HUES64 (cell line): Measurements from ENCODE around the gene PRMT7.

Experiments
- H3K27ac ChIP-seq: 2 replicates; pipeline ENCODE4 v1.7.0; 2013; ENCODE audit warnings: low read depth, low read length, inconsistent platforms
- H3K27me3 ChIP-seq: 2 replicates; pipeline ENCODE4 v1.6.1; 2013; ENCODE audit warnings: mild to moderate bottlenecking, low read length; ENCODE audit not compliant: insufficient read depth
- H3K36me3 ChIP-seq: 2 replicates; pipeline ENCODE4 v1.6.1; 2013; ENCODE audit warnings: mild to moderate bottlenecking, low read length; ENCODE audit not compliant: insufficient read depth
- H3K4me1 ChIP-seq: 2 replicates; pipeline ENCODE4 v1.6.1; 2013; ENCODE audit warnings: mild to moderate bottlenecking, low read length, moderate library complexity; ENCODE audit not compliant: insufficient read depth
- H3K4me3 ChIP-seq: 2 replicates; pipeline ENCODE4 v1.5.1; 2013; ENCODE audit warnings: mild to moderate bottlenecking, low read length, moderate library complexity
- H3K9ac ChIP-seq: 2 replicates; pipeline ENCODE4 v1.6.1; 2013; ENCODE audit warnings: mild to moderate bottlenecking, low read depth, low read length
- H3K9me3 ChIP-seq: 2 replicates; pipeline ENCODE4 v1.6.1; 2013; ENCODE audit warnings: low read depth, low read length; ENCODE audit not compliant: insufficient read depth
- WGBS: fragments of 150-250, 120-280 bp; methylation state at CpG from one replicate; pipeline ENCODE4 v1.1.7; 2013; ENCODE audit warnings: missing lambda C conversion rate; 5-methylcytosine and 5-hydroxymethylcytosine counted together

PRMT7 gene

DNA sequence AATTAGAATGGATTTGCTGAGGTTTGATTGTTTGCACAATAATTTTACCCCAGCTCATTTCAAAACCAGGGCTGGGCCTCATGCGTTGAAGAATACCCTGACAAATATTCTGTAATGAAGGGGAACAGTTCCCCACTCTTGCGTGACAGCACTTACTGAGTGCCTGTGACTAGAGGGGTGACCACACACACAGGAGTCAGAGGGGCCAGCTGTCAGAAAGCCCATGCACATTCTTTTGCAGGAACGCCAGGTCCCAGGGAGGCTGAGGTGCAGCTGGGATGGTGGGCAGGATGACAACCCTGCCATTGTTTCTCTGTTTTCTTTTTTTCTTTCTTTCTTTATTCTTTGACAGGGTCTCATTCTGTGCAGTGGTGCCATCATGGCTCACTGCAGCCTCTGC, 92.9 kb downstream of the PRMT7 start:
- H3K4me3 ChIP-seq = no peak overlapping the region
- no peak overlapping the region for H3K9ac ChIP-seq
- H3K27me3 ChIP-seq = no peaks in the 10 kb centered on the region
- H3K36me3 ChIP-seq = no peaks in the 10 kb centered on the region
- WGBS = 87% methylated on average over 3 of the region's 3 CpGs
- H3K4me1 ChIP-seq = peaks cover 16% of the 10 kb centered on the region
- no peak overlapping the region for H3K27ac ChIP-seq
- H3K9me3 ChIP-seq = no peaks in the 10 kb centered on the region

- Histone ChIP-seq H3K9me3 (no peaks in the 10 kb centered on the region), H3K9ac (no peak overlapping the region), H3K27me3 (no peaks in the 10 kb centered on the region), H3K27ac (no peak overlapping the region), H3K4me1 (peaks cover 19% of the 10 kb centered on the region), H3K36me3 (no peaks in the 10 kb centered on the region), H3K4me3 (no peak overlapping the region)
- WGBS = 87% methylated on average over 8 of the region's 8 CpGs
These were observed 94.0 kb downstream of the PRMT7 start for GRCh38 chr16:68404736-68405345.

DNA sequence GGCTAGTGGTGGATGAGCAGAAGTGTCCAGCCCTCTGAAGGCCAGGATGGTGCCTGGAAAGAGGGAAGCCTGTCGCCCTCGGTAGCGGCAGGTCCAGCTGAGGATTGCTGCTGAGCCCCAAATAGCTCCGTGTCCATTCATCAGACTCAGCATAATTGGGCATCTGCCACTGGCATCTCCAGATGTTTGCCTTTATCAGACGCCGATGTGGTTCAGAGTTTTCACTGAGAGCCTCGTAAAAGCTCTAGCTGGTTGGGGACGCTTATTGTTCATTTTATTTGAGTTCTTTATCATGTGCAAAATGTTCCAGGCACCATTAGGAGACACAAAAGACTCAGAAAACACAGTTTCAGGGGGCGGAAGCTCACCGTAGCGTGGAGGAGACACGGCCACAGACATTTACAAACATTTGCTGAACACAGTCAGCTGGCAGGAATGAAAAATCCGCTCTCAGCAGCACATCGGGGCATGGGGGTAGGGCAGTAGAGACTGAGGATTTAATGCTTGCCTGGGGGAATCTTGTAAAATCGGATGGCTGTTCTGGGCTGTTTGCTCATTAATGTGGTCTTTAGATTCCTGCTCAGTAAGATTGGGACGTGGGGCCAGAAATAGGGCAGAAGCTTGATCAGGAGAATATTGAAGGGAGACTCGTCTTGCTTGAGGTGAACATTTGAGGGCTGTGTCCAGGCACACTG, 95.8 kb downstream of the PRMT7 start:
- Histone ChIP-seq H3K4me3 (no peak overlapping the region), H3K9me3 (no peaks in the 10 kb centered on the region), H3K36me3 (no peaks in the 10 kb centered on the region), H3K4me1 (peaks cover 19% of the 10 kb centered on the region), H3K9ac (no peak overlapping the region), H3K27me3 (no peaks in the 10 kb centered on the region), H3K27ac (no peak overlapping the region)
- 67% methylated on average over 17 of the region's 17 CpGs for WGBS
